GM19397 (cell line): ENCODE data around the gene COX4I2.
"Not testable (repeated sequence)": the region's sequence is repeated elsewhere in the genome, so short reads cannot be mapped to it uniquely, and the experiment has no call there.

Source experiments
- ATAC-seq: cut with Tn5 transposase; IDR thresholded peaks from one replicate; pipeline ENCODE4 v1.9.1; 2021; ENCODE audit warnings: mild to moderate bottlenecking, moderate library complexity; ENCODE audit not compliant: unreplicated experiment

COX4I2 gene

DNA sequence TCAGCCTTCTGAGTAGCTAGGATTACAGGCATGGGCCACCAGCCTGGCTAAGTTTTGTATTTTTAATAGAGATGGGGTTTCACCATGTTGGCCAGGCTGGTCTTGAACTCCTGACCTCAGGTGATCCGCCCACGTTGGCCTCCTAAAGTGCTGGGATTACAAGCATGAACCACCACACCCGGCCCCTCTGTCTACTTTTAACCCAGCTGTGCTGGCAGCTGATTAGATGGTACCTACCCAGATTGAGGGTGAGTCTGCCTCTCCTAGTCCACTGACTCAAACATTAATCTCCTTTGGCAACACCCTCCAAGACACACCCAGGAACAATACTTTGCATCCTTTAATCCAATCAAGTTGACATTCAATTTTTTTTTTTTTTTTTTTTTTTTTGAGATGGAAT is 10.4 kb downstream of the COX4I2 start:
- not testable (repeated sequence) for ATAC-seq

DNA sequence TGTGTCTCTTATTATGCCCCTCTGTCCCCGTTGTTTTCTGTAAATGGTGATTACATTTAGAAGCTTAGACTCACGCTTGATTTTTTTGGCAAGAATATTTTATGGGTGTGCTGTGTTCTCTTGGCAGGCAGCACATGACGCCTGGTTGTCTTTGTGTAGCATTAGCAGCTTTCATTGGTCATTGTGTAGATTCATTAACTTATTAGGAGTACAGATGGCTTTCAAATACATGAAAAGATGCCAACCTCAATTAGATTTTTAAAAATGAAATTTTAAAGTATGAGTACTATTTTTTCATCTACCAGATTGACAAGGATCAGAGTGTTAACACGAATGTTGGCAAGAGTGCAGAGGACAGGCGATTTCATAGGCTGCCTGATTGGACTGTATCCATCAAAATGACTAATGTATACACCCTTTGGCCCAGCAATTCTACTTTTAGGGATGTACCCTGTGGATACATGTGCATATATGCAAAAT is 15.2 kb downstream of the COX4I2 start:
- ATAC-seq, result no peak

DNA sequence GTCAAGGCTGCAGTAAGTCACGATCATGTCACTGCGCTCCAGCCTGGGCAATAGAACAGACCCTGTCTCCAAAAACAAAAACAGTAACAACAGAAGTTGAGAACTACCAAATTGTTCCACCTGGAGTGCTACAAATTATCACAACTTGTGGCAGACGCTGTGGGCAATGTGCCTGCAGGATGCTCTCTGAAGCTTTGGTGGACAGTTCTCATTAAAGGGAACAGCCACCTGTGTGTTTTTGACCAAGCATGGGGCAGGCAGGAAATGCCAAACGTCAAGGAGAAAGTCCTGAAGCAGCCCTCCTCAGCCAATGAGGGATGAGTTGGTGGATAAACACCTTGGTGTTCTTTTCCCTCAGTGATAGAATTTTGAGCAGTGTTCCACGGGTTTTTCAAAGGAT is 15.8 kb downstream of the COX4I2 start:
- no peak for ATAC-seq

DNA sequence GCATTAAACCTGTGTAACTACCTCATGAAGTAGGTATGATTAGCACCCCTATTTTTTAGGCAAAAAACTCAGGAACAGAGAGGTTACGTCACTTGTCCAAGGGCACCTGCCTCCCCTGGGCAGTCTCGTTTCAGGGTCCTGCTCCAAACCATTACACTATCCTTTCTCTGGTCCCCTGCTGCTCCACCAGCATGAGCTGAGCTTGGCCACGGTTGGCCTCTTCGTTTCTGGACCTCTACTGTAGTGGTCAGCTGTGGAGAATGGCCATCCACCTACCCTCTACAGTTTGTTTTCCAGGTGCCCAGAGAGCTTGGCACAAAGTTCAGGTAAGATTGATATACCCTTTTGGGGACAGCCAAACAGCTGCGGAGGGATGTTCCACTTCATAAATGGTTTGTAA is 16.8 kb downstream of the COX4I2 start:
- no peak for ATAC-seq

DNA sequence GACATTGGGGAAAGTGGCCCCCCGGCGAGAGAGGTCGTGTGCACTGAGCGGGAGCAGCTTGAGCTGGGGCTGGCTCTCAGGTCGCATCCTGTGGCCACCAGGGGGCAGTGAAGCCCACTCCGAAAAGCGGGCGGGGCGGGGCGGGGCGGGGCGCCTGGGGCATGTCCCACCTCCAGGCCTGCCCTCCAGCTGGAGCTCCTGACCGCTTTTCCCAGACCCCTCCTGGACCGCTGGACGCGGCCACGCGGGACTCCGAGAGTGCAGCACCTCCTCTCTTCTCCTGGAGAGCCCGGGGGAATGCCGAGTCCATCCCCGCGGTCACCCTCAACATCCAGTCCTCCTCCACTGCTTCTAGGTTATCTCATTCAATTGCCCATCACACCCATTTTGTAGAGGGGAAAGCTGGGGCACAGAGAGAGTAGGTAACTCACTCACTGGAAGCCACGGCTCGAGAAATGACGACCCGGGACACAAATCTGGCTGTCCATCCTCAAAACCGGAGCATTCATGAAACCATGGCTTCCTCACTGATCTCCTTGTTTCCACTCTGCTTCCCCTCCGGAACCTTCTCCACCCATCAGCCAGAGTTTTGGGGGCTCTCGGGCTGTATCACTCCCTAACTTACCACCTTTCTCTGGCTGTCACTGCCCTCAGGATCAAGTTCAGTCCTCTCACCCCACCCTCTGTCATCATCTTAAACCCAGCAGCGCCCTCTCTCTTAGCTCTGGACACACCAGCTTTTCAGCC is 24.1 kb downstream of the COX4I2 start:
- ATAC-seq, result peak; percentile 70

DNA sequence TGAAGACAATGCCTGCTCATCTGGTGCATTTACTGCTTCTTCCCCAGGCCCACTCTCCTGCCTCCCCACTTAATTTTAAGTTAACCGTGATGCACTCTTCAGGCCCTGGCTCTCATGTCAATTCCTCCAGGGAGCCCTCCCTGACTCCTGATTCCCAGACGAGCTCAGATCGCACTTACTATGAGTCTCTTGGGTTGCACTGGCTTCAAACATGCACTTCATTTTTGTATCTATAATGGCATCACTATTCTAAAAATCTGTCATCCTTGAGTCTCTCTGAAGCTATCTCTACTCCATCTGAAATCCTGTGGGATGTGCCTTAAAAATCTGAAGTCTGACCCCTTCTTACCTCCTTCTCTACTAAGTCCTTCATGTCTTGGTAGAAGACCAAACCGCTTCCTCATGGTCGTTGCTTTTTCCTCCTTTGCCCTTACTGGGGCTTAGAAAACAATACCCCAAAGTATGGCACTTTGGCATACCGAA is 24.7 kb downstream of the COX4I2 start:
- ATAC-seq, result no peak

DNA sequence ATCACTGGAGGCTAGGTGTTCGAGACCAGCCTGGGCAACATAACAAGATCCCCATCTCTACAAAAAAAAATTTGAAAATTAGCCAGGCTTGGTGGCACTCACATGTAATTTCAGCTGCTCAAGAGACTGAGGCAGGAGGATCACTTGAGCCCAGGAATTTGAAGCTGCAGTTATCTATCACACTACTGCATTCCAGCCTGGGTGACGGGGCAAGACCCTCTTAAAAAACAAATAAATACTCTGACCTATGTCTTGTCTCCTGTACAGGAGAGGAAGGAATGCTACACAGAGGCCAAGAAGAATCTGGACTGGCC is 25.8 kb downstream of the COX4I2 start:
- ATAC-seq, result no peak

DNA sequence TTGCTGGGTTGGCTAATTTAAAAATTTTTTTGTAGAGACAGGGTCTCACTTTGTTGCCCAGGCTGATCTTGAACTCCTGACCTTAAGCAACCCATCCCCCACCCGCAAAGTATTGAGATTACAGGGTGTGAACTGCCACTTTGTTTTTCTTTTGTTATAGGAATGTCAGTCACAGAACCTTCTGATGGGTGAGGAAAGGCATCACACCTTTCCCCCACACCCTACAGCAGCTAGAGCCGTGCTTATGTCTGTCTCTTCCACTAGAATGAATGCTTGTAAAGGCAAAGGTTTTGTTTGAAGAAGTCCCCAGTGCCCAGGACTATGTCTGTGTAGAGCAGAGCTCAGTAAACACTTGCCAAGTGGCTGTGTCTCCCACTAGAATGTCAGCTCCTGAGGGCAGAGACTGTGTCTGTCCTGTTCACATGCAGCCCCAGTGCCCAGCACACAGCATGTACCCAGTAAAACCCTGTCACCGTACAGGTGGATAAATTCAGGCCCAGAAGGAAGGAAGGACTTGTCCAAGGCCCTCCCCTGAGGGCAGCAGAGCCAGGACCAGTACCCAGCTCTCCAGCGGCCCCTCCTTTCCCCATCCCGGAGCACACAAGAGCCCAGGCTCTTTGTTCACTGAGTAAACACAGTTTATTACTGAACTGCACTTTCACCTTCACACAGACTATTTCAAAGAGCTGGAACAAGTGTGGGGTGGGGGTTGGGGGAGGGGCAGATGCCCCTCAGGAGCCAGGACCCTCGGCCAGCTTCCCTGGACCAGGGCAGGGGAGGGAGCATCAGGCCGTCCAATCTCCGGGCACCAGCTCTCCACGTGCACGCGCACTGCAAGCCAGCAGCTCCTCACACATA is 26.4 kb downstream of the COX4I2 start:
- ATAC-seq, result no peak

DNA sequence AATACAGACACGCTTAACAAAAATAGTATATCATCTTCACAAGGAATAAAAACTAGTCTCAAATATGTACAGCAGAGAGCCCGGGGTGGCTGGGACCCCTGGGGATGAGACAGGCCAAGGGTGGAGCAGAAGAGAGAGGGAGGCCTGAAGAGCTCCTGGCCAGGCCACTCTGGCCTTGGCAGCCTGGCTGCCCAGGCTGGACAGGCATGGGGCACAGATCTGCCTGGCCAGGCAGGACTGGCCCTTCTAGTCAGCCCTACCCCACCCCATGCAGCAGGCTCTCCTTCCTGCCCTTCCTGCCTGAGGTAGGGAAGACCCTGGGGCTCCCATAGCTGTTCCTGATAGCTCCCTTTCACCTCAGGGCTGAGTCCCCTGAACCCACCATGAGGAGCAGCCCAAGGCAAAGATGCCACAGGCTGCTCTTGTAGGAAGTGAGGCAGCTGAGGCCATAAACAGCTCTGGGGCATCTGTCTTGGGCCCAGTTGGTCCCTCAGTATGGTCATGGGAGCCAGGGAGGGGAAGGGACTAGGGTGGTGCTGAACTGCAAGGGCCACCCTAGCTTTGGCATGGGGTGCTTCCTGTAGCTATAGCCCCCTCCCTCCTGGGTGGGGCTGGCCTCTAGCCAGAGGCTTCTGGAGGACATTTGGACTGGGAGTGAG is 27.1 kb downstream of the COX4I2 start:
- ATAC-seq, result no peak

DNA sequence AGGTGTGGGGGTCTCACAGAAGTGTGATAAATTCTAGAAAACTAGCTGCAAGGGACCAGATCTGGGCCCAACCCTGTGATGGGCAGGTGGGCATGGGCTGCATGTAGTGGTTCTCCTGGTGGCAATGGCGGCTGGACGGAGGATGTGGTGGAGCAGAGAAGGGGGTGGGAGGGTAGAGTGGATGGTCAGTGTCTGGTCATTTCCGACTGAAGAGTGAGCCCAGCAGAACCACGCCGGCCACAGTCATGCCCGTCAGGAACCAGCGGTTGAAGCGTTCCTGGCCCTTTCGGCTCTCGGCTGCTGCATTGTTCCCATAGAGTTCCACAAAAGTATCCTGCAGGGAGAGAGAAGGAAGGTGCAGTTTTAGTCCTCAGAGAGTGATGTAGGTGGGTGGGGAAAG is 28.0 kb downstream of the COX4I2 start:
- no peak for ATAC-seq

DNA sequence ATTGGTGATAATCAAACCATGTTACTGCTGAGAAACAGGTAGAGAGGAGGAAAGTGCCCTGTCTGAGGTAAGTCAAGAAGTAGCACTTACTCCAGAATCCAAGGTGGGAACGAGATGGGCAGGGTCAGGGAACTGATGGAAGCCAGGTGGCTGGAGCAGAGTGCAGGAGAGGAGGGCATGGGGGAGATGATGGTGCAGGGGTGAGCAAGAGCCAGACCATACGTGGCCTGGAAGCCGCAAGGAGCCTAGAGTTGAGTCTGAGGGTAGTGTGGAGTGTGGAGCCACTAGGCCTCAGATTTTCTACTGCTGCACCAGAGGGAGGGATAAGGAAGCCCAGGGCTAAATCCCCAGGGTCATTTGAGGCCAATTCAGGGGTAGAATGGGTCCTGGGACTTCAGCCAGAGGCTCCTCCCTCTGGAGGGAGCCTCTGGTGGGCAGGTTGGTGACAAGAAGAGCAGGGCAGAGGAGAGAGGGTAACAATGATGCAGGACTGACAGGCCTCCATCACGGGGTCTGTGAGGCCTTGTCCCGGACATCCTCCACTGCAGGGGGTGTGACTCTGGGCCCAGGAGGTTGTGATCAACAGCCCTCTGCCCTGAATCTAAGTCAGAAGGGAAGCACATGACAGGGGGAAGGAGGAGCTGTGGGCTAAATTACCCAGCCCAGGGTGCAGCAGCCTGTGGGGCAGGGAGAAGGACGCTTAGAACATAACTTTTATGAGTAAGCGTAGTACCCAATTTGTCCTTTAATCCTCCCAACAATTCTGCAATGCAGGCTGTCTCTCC is 28.7 kb downstream of the COX4I2 start:
- ATAC-seq, result no peak

DNA sequence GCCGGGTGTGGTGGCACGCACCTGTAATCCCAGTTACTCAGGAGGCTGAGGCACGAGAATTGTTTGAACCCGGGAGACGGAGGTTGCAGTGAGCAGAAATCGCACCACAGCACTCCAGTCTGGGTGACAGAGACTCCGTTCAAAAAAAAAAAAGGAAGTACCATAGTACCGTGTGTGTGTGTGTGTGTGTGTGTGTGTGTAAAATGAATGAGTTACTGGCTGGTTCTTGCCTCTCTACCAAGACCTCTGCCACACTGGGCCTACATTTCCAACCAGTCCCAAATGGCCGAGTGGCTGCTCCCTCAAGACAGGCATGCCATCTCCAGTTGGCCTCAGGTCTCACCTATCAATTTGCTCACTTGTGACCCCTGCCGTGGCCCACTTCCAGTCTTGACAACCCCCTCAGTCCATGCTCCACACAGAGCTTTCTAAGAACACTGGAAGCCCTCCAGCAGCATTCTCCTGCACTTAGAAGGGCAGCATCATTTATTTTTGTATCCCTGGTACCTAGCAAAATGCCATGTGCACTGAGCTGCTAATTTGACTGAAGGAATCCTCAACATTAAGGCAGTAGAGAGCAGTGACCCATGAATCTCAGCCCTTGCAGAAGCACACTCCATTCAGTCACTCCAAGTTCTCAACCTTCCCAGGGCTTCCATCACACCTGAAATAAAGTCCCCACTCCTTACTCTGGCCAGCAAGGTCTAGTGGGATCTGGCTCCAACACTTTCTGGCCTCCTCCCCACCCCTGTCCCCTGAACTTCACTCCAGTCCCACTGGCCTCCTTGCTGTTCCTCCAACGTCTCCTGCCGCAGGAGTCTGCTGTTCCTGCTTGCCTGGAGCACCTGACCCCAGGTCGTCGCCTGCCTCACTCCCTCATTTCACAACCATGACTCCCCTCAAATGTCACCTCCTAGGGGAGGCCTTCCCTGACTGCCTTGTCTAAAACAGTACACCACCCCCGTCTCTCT is 29.9 kb downstream of the COX4I2 start:
- no peak for ATAC-seq

DNA sequence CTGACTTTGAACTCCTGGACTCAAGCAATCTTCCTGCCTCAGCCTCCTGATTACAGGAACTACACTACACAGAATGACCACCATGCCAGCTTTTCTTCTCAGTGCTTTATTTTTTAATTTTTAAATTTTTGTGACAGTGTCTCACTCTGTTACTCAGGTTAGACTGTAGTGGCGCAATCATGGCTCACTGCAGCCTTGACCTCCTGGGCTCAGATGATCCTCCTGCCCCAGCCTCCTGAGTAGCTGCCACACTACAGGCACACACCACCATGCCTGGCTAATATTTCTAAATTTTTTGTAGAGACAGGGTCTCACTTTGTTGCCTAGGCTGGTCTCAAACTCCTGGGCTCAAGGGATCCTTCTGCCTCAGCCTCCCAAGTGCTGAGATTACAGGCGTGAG is 31.2 kb downstream of the COX4I2 start:
- not testable (repeated sequence) for ATAC-seq

DNA sequence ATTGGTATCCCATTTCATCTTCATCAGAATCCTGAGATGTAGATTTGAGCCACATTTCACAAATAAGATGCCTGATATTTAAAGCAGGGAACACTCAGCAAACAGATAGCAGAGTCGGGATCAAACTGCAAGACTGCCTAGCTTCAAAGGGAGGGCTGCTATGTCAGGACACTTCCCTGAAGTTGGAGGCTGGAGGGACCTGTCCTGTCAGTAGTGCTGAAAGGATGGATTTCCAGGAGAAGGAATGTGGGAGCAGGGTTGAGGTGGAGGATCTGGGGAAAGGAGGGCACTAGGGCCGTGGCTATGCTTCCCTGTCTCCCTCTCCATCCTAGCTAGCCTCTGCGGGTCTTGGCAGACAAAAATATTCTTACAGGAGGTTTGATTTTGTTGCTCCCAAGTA is 32.2 kb downstream of the COX4I2 start:
- ATAC-seq, result no peak

DNA sequence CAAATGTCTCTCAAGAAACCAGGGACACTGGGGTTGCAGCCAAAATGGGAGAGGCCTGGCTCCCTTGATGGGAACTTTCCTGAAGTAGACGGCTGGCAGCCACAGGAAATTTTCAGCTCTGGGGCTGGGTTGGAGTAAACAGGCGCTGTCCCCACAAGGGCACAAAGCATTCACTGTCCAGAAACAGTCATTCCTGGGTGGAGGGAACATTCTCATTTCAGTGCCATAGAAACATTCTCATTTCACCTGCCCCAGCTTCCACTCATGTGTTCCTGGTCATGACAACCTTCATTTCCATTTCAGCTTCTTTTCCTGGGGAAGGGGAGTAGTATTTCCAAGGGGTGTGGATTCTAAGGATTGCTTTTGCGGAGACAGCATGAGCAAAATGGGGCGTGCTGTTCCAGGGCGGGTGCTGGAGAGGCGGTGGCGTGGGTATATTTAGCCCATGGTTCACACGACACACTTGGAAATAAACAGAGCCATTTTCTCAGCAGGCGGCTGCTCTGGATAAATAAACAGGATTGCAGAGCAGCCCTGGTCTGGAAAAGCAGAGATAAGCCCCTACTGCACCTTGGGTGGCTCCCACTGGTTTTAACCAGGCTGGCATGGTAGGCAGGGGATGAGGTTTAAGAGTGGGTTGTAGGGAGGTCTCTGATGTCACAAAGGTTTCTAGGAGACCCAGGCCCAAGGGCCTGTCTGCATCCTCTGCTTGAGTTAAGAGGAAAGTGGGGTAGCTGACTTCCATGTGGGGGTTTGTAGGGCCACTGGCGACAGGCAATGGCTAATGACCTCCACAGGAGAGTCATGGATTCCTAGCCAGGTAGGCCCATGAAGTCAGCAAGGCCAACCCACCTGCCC is 32.9 kb downstream of the COX4I2 start:
- ATAC-seq, result no peak

DNA sequence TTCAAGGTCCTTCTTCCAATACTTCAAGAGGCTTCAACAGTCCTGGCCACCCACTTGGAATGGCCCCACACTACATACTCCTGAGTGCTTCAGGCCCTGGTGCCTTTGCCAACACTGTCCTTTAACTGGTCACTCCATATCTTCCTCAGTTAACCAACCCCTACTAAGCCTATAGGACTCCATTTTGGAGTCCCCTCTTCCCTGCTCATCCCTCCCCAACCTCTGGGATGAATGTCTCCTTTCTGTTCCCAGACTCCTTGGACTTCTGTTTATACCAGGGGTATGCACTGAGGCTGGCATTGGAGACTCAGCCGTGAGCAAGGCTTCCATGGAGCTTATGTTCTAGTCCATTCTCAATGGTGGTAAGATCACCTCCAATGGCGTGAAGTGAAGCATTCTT is 33.6 kb downstream of the COX4I2 start:
- ATAC-seq, result no peak

DNA sequence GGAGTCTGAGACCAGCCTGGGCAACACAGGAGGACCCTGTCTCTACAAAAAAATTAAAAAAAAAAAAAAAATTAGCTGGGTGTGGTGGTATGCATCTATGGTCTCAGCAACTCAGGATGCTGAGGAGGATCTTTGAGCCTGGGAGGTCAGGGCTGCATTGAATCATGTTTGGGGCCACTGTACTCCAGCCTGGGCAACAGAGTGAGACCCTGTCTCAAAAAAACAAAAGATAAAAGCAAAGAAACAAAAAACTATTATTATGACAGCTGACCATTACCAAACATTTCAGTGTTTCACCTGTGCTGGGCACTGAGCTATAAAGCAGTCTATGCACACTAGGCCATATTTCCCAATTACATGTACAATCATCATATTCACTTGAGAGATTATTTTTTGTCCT is 35.7 kb downstream of the COX4I2 start:
- ATAC-seq, result no peak

DNA sequence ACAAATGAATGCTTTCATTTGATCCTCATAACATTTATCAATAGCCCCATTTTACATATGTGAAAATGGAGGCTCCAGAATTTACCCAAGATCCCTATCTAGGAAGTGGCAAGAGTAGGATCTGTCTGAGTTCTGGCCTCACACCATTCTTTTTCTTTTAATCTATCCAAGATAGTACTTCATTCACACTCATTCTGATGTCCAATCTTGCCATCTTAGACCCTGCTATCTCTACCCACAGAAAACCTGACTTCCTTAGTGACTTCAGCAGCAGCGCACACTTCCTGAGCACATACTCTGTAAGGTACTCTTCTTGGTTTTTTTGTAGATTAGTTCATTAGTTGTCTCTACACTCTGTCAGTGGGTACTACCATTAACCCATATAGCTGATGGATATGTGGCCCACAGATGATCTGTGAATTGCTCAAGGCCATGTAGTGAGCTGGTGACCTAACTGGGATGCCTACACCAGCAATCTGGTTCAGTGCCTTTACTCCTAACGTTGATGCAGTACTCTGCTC is 36.3 kb downstream of the COX4I2 start:
- ATAC-seq, result no peak
